Stimulated activated CD4-positive, alpha-beta T cell treated with anti-CD3 and anti-CD28 coated beads, Interleukin-4, amount 100 ng/mL, for 24 hours (primary cell): ENCODE results near the gene NT5C1A.

ENCODE experiments used
- DNase-seq: peaks from one replicate; pipeline ENCODE4 v3.0.0-alpha.2; 2020

NT5C1A gene

GRCh38 chr1:39633422-39633821, 38.5 kb downstream of the NT5C1A start:
- DNase-seq = no peak

DNA sequence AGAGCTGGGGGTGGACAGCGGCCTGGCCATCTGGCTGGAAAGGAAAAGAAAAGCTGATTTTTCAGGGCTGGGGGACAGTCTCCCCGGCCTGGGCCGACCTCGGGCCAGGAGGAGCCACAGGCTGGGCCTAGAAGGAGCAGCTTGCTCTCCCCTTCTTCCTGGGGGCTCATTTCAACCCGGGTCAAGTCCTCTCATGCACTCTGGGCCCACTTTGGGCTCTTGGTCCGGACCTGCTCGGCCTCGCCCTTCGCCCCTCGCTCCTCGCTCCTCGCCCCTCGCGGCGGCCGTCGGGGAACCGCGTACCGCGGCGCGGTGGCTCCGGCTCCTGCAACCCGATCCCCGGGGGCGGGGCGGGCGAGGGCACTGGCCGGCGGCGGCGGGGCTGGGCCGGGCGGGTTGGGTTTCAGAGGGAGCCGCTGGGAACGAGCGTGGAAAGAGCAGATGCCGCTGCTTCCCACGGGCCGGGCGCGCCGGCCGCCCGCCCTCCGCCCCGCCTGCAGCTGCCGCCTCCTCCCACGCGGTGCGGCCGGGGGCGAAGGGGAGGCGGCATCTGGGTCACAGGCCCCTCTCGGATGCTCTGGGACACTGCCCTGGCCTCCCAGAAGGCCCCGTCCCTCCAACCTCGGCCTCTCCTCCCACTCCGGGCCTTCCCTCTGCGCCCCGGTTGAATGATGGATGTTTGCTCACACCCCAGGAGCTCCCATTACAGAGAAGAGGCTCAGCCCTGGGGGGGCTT, 39.1 kb downstream of the NT5C1A start:
- no peak for DNase-seq

DNA sequence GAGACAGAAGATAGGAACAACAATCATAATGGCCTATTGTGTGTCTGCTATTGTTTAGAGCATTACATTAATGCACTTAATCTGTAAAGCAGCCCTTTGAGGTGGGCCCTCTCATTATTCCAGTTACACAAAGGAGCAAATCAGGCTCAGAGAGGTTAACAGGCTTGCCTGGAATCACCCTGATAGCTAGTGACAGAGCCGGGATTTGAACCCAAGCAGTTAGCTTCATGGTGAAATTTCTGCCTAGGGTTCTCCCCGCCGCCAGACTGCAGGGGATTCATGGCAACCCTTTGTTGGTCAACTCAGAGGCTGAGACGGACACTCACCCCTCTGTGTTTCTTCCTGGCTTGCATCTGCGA, 39.6 kb downstream of the NT5C1A start:
- no peak for DNase-seq

- no peak for DNase-seq
Measured at GRCh38 chr1:39631361-39632322, 40.3 kb downstream of the NT5C1A start.

GRCh38 chr1:39628807-39629350, 43.0 kb downstream of the NT5C1A start:
- DNase-seq = no peak

GRCh38 chr1:39626646-39627045, 45.3 kb downstream of the NT5C1A start:
- DNase-seq = no peak

GRCh38 chr1:39625462-39626273, 46.2 kb downstream of the NT5C1A start:
- no peak for DNase-seq

- DNase-seq = no peak
Measured at GRCh38 chr1:39625009-39625408, 46.9 kb downstream of the NT5C1A start.

DNA sequence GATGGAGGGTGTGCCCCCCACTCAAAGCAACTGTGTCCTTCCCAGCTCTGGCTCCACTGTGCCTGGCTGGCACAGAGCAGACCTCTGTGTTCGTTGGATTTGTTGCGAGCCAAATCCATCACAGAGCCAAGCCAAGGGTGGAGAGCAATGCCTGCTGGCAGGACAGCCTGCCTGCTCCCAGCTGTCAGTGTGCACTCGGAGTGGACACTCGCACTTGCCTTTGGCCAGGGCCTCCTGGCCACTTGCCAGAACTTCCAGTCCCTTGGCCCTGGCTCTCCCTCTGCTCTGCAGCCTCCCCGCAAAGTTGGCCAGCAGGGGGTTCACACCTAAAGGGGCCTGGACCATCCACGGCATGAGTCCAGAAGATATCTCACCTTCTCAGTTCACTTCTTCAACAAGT, 48.9 kb downstream of the NT5C1A start:
- no peak for DNase-seq

DNA sequence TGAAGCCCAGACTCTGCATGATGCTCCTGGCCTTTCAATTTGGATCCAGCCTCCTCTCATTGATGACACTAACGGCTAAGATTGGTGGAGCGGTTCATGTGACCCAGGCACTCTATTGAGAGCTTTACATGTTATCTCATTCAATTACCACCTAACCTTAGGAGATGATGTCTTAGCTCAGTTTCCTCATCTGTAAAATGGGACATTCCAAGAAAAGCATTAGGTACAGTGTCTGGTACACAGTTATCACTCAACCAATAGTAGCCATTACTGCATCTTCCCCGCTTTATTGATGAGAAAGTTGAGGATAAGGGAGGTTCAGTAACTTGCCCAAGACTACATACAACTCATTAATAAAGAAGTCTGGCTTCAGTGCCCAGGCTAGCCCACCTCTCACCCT, 49.5 kb downstream of the NT5C1A start:
- DNase-seq = no peak

- DNase-seq = no peak
Measured at GRCh38 chr1:39620659-39621165, 51.2 kb downstream of the NT5C1A start.

DNA sequence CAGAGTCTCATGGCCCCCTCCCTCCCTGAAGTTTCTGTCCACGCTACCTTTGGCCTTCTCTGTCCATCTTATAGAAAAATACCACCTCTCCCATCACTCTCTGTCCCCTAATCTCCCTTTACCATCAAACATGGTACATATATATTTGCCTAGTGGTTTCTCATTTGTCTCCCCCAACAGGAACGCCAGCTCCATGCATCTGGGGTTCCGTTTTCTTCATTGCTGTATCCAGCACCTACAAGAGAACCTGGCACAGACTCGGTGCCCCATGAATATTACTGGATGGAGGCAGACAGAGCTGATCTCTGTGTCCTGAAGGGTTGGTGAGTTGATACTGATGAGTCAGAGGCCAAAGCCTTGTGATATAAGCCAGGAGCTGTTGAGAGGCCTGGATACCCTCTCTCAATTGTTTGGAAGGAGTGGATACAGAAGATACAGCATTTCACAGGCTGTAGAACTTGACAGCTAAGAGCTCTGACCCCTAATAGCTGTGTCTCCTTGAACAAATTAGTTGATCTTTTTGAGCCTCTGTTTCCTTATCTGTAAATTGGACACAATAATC, 54.3 kb downstream of the NT5C1A start:
- DNase-seq = no peak

DNA sequence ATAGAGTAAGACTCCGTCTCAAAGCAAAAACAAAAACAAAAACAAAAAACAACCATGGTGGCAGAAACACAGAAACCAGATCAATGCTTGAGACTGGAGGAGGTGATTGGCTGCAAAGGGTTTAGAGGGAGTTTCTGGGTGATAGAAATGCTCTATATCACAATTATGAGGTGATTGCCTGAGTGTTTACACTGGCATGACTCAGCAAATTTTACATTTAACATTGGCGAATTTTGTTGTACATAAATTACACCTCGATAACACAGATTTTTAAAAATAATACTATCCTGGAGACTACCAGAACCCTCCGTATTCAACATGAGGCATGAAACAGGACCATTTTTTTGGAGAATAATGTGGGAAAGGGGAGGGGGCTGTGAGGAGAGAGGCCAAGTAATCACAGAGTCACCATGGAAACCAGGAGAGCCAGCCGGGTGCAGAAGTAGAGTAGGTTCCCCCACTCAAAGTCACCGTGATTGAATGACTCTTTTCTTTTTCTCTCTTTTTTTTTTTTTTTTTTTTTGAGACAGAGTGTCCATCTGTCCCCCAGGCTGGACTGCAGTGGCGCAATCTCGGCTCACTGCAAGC, 56.7 kb downstream of the NT5C1A start:
- no peak for DNase-seq

DNA sequence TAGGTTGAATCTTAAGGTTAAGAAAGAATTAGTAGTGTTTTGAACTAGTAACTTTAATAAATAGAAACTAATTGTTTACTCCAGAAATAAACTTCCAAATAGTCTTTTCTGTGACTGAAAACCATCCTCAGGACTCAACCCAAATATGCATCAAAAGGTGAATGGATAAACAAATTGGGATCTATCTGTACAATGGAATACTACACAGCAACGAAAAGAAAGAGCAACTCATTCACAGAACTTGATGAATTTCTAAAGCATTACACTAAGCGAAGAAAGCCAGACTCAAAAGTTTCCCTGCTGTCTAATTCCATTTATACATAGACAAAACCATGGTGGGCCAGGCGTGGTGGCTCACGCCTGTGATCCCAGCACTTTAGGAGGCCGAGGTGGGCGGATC, 57.4 kb downstream of the NT5C1A start:
- no peak for DNase-seq

DNA sequence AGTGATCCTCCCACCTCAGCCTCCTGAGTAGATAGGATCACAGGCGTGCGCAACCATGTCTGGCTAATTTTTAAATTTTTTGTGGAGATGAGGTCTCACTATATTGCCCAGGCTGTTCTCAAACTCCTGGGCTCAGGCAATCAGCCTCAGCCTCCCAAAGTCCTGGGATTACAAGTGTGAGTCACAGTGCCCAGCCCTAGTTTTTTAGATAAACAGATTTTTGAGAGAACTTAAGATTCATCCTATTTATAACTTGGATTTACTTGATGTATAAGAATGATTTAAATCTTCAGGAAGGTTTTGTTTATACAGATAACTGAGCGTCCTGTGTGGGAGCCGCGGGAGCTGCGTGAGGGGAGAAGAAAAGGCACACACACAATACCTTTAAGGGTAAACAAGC, 58.7 kb downstream of the NT5C1A start:
- DNase-seq = no peak

DNA sequence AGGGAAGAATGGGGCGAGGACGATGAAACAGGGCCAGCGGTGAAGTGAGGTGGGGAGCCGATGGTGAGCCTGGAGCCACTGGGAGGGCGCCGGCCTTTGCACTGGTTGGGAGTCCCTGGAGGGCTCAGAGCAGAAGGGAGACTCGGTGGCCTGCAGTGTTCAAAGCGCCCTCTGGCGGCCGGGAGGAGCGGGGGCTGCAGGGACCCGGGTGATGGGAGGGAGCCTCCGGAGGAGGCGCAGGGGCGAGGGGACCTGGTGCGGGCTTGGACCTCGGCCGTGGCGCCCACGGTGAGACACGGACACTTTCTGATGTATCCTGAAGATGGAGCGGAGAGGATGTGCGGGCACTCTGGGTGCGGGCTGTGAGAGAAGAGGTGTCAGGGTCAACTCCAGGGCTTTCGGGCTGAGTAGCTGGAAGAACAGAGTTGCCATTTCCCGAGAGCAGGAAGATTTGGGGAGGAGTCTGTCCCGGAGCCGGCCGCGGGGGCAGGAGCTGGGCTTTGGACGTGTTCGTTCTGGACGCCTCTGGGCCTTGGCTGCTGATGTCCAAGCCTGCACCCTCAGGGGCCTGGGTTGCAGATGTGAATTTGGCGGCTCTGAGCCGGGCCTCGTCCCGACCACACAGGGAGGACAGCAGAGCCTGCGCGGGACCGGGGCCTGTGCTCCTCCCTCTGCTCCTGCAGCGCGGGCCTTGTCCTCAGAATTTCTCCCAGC, 62.1 kb downstream of the NT5C1A start:
- DNase-seq = peak; percentile 86
